GM12801 (cell line): ENCODE data around the gene CDKN1A.

Experiments
- CTCF ChIP-seq: IDR thresholded peaks from one replicate; pipeline ENCODE4 v1.5.1; 2011; ENCODE audit warnings: control low read depth; ENCODE audit not compliant: insufficient read length; ENCODE audit errors: extremely low read depth

The CDKN1A gene

DNA sequence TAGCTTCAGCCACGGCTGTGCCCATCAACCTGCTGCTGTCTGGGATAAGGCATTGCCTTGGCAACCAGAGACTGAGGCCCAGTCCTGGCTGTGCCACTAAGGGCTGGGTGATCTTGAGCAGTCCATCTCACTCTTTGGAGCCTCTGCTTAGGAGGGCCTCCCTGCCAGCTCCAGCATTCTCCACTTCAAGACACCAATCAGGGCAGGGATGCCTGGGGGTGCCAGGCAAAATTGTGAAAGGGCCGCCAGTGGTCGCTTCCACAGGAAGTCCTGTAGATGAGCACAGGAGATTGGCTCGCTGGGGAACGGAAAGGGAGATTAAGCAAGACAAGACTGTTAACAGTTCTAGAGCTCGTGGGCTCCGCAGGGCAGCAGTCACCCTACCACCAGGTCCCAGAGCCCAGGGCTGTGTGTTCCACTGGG is 19.0 kb downstream of the CDKN1A start, which contains the start of gene RAB44:
TSS of gene RAB44 (plus strand) at position 346 of the 423 bp plus-strand sequence. CDS start 6,410 bp downstream, outside the sequence.
- no peak for TF ChIP-seq CTCF

GRCh38 chr6:36698196-36698595 is 19.7 kb downstream of the CDKN1A start:
- no peak for TF ChIP-seq CTCF

GRCh38 chr6:36698871-36699271 is 20.4 kb downstream of the CDKN1A start:
- no peak for TF ChIP-seq CTCF

GRCh38 chr6:36699348-36699747 is 20.8 kb downstream of the CDKN1A start:
- TF ChIP-seq CTCF: no peak

GRCh38 chr6:36700071-36700812 is 21.7 kb downstream of the CDKN1A start:
- no peak for TF ChIP-seq CTCF

- no peak for TF ChIP-seq CTCF
Measured at GRCh38 chr6:36700831-36701230, 22.3 kb downstream of the CDKN1A start.

DNA sequence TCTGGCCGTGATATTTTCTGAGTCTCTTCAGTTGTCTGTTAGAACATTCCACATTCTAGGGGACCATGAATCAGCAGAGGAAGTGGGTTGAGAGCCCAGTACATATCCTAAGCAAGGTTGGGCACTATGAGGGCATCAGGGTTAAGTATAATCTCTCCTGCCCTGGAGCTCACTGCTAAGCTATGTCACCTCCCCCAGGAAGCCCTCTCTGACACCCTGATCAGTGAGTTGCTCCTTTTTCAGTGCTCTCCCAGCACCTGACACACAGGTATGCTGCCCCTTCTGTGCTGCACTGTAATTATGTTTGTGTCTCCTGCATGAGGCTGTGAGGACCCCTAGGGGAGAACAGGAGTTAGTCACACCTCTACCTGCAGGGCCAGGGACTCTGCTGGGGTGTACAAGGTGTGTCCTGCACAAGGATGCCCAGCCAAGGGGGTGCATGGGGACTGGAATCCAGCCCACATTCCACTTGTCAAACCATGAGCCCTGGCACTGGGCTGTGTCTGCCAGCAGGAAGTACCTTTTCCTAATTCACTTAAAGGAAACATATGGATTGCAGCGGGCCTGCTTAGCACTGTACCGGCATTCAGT is 23.0 kb downstream of the CDKN1A start:
- no peak for TF ChIP-seq CTCF
